GM19193 (cell line): ENCODE results near the gene SH3PXD2A.

ENCODE experiments used
- POLR2A ChIP-seq: IDR thresholded peaks from 4 replicates; pipeline ENCODE4 v1.6.1; 2011; ENCODE audit not compliant: insufficient read depth, insufficient read length; ENCODE audit errors: extremely low read depth

Gene SH3PXD2A

GRCh38 chr10:103569896-103570295 is 285.5 kb downstream of the SH3PXD2A start:
- TF ChIP-seq POLR2A, result no peak

DNA sequence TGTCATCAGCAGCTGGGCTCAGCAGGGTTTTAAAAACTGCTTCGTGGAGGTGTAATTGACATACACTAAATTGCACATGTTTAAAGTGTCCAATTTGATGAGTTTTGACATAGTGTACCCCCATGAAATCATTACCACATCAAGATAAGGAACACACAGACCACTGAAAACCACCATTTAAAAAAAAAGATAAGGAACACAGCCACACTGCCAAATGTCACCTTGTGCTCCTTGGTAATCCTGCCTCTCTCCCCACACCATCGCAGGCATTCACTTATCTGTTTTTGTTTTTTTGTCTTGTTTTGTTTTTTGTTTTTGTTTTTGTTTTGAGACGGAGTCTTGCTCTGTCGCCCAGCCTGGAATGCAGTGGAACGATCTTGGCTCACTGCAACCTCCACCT is 286.9 kb downstream of the SH3PXD2A start:
- no peak for TF ChIP-seq POLR2A

- TF ChIP-seq POLR2A, result no peak
Observed at GRCh38 chr10:103566536-103566935, 288.8 kb downstream of the SH3PXD2A start.

DNA sequence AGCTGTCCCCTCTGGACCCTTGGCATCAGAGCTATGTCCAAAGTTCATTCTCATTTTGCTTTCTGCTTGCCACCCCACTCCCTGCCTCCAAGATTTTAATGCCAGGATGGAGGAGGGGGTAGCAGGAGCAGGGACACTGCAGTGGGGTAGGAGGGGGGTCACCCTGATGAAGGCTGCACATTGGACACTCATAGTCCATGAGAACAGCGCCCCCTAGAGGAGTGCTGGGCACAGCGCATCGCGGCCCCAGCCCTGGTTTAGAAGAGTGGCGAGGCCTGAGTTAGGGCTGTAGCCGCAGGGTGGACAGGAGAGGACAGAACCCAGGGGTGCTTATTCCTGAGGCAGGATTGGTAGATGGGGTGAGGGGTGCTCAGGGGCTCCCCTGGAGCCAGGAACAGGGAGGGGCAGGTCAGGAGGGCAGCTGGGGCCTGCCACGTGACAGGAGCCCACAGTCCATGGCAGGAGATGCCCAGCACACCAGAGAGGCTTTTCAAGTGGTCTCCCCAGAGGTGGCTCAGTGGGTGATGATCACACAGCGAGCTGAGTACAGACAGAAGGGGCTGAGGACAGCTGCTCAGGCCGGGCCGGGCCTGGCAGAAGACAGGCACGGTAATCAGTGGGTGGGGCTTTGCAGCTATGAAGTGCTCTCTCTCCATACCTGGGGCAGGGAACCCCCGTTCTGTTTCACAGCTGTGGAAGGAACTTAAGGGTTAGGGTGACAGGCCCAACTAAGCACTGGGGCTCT is 290.4 kb downstream of the SH3PXD2A start:
- no peak for TF ChIP-seq POLR2A

DNA sequence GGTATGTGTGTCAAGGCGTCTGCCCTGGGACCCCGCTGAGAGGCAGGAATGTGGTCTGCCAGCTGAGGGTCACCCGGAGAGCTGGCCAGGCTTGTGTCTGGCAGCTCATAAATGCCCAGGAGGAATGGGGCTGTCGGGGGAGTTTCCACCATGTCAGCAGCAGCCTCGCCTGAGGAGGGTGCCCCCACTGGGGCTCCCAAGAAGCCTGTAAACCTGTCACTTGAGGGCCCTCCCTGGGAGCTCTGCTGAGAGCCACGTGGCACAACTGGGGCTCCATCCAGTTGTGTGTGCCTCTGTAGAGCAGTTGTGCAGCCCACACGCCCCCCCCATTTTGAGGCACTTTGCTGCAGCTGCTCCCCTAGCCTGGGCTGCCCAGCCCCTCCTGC is 291.3 kb downstream of the SH3PXD2A start:
- no peak for TF ChIP-seq POLR2A

DNA sequence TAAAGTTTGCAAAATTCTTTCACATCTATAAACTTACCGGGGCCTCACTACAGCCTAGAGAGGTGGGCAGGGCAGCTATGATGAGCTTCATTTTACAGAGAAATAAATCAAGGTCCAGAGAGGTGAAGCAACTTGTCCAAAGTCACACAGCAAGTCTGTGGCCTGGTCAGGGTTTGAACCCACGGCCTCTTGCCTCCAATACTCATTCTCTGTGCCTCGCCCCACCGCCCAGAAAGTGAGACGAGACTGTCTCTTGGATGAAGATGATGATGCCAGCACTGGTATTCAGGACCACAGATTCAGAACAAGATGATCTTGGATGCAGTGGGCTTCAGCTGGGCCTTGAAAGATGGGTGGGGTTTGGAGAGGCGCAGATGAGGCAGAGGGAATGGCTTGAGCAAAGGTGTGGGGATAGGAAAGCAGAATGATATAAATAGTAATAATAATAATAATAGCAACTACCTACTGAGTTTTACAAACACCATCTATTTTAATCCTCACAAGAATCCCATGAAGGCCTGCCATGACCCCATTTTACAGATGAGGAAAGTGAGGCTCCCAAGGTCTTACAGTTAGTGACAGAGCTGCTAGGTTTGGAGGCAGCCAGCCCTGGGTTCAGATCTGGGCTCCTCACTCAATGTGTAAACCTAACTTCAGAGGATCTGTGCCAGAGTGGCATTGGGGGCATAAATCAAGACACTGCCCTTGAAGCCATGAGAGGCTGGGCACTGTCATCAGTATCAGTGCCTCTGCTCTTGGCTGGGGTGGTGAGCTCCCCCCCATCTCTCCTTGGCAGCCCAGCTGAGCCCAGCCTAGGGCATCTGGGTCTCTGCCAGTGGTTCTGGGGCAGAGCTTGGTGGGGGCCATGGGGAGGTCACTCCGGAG is 291.9 kb downstream of the SH3PXD2A start:
- TF ChIP-seq POLR2A, result no peak

DNA sequence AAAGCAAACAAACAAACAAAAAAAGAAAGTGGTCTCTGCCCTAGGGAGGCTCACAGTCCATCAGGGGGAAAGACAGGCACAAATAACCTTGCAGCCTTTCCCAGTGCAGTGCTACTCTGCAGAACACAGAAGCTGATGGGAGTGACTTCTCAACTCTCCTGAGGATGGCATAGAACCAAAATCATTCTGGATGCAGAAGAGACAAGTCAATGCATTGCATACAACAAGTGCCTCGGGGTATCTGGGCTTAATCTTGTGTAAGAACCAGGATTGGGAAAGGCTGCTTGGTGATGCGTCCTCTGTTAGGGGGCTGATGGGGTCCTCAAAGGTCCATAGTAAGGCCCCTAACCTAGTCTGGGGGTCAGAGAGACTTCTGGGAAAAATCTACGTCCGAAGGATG is 293.0 kb downstream of the SH3PXD2A start:
- TF ChIP-seq POLR2A, result no peak

GRCh38 chr10:103560886-103561285 is 294.5 kb downstream of the SH3PXD2A start:
- no peak for TF ChIP-seq POLR2A

DNA sequence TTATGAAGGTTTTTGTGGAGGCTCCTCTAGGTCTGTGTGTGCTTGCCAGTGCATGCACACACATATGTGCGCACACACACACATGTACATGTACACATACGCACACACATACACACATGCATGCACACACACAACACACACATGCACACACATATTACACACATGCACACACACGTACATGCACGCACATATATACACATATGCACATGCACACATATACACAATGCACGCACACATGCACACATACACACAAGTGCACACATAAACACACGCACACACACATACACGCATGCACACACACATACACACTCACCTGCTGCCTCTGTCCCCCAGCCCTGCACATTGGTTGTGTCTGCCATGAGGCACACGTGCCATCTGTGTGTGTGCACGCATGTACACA is 295.6 kb downstream of the SH3PXD2A start:
- no peak for TF ChIP-seq POLR2A

DNA sequence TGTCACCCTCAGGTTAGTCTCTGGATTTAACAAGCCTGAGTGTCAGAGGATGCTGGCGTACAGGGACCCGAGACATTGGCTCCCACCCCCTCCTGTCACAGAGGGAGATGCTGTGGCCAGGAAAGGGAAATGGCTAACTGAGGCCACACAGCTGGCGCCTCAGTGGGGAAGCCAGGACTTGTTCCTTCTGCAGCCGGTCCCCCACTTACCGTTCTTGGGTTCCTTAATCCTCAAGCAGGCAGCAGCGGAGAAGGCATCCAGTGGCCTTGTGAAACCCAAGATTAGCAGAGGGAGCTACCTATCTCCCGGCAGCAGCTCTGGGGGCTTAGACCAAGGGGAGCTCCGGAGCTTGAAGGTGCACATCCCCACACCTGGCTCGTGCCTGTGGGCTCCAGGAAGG is 296.5 kb downstream of the SH3PXD2A start:
- no peak for TF ChIP-seq POLR2A

- no peak for TF ChIP-seq POLR2A
Observed at GRCh38 chr10:103557455-103557854, 297.9 kb downstream of the SH3PXD2A start.

- TF ChIP-seq POLR2A, result no peak
Observed at GRCh38 chr10:103556383-103557007, 298.9 kb downstream of the SH3PXD2A start.

GRCh38 chr10:103555712-103556111 is 299.7 kb downstream of the SH3PXD2A start:
- no peak for TF ChIP-seq POLR2A

DNA sequence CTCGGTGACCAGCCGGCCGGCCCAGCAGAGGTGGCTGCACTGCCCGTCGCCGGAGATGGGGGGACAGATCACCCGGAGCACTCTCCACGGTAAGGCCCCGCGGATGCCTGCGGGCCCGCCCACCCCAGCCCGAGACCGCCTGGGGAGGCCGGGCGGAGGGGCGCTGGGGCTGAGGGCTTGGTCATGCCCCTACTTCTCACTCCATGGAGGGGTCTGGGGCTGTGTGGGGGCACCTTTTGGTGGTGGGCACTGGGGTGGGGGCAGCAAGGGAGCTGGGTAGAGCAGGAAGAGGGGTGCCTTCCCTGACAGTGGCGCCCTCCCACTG is 300.1 kb downstream of the SH3PXD2A start:
- no peak for TF ChIP-seq POLR2A

- no peak for TF ChIP-seq POLR2A
Observed at GRCh38 chr10:103554488-103555324, 300.7 kb downstream of the SH3PXD2A start.
